Inflammatory macrophage treated with lipopolysaccharide for 4 hours (primary cell): ENCODE results near the gene CCNT2.
"Not testable (repeated sequence)": the region's sequence is repeated elsewhere in the genome, so short reads cannot be mapped to it uniquely, and the experiment has no call there.

Experiments
- DNase-seq: peaks from one replicate; pipeline ENCODE4 v3.0.0-alpha.2; 2020

Gene CCNT2

DNA sequence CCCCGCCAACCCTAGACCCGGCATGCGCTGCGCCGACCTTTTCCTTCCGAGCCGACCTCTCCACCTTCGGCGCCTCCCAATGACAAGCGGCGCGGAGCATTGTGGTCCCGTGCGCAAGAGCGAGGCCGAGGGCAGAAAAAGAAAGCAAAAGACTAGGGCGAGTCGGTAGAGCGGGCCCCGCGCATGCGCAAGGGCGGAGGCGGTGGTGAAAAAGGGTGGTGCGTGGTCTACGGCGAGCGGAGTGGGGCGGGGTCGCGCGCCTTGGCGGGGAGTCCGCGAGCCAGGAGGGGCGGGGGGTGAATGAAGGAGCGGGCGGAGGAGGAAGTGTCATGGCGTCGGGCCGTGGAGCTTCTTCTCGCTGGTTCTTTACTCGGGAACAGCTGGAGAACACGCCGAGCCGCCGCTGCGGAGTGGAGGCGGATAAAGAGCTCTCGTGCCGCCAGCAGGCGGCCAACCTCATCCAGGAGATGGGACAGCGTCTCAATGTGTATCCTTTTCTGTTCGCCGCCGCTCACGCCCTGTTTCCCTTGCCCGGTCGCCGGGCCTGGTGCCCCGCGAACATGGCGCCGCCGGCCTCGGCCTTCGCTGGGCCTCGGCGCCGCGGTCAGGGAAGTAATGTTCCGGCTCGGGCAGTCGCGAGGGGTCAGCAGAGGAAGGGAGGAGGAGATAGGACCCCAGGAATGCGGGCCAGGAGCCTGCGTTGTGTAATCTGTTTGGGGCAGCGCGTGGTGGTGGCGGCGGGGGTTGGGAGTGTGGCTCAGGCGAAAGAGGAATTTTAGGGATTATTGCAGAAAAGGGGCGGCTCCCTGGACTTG lies at the start of gene CCNT2:
CCNT2 (plus strand) TSS at position 297 of the 815 bp plus-strand sequence; CDS start at position 330, 33 bp downstream.
- DNase-seq = peak; percentile 100

DNA sequence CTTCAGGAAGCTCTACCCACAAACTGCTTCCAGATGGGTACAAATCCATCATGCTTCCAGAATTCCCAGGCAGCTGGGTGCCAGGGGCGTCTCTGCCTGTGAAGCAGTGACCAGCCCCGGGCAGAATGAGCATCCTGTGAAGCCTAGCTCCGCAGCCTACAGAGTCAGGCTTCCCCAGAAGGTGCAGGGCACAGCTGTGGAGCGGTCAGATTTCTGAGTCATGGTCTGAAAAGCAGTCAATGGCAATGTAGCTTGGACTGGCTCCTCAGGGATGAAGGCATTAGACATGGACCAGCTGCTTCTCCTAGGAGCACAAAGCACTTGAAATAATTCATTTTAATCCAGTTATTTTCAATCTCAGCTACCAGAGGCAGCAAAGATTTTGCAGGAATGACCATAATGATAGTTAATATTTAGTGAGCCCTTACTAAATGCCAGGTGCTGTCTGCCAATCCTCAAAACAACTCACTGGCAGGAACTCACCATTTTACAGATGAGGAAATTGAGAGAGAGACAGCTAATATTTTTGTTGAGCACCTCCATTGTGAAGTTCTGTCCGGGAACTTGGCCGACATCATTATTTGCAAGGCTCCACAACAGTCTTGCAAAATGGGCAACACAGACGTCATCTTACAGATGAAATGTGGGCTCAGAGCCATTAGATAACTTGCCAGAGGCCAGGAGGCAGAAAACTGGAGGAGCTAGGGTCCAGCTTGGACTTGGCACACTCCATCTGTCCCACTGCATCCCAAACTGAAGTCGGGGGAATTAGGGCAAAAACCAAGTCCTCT lies 48.5 kb upstream of the CCNT2 start:
- DNase-seq = no peak

- no peak for DNase-seq
These were observed 45.5 kb upstream of the CCNT2 start for GRCh38 chr2:134873152-134873551.

- no peak for DNase-seq
These were observed 43.3 kb upstream of the CCNT2 start for GRCh38 chr2:134875309-134875708.

GRCh38 chr2:134882773-134883172 lies 35.8 kb upstream of the CCNT2 start:
- no peak for DNase-seq

- DNase-seq = peak; percentile 21
These were observed 34.9 kb upstream of the CCNT2 start for GRCh38 chr2:134883552-134884293.

GRCh38 chr2:134884435-134884834 lies 34.2 kb upstream of the CCNT2 start:
- DNase-seq = no peak

DNA sequence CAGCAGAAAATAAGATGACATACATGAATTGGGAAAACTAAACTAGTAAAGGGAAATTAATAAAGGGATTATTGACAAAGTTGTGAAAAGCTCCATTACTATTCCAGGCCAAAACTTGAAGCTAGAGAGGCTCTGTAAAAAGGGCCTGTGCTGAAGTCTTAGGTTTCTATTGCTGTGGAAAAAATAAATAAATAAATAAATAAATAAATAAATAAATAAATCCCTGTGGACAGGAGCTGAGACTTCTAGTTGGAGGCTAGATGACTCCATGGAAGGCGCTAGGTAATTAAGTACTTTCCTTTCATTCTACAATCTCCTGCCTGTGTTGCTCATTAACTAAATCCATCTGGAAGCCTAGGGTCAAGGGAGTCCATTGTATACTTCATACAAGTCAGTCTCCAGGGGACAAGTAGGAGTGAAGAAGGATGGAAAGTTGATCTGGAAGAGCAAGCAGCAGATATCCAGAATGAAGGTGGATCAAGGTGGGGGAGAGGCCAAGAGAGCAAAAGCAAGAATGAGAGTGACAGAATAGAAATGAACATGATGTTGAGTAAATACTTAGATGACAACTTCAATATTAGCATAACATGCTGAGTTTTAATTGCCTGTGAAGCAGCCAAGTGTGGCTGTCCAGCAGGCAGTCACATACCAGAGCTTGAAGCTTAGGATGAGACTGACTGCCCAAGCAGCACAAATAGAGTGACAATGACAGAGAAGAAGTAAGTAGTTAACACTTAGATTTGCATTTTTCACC lies 26.2 kb upstream of the CCNT2 start:
- DNase-seq = no peak

DNA sequence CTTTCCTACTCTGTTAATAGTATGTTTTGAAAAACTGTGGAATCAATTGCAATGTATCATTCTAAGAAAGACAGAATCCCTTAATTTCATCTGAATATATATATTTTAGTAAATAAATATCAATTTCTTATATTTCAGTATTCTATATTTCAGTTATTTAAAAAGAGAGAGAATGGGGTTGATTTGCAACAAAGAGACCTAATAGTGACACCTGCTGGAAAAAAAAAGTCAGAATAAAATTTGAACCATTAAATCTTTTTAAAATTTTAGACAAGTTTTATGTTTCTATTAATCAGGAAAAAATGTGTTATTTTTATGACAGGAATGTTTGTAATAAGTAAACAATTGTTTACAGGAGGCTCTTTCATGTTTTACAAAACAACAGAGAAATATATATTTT lies 20.7 kb upstream of the CCNT2 start:
- peak; percentile 36 for DNase-seq

DNA sequence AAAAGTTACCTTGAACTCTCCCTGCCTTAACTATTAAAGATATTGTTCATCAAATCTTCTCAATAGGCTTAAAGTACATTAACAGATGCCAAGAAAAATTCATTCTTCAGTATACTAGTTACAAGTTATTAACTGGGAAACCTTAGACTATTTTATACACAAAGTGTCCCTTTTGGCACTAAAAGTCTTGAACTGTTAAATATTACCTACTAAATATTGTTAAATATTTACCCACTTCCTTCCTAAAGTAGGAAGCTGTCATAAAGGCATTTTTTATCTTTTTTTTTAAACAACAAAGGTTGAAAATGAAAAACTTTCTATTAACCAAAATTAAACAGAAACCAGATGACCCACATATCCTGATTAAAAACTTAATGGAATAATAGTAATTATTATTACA lies 19.4 kb upstream of the CCNT2 start:
- DNase-seq = no peak

DNA sequence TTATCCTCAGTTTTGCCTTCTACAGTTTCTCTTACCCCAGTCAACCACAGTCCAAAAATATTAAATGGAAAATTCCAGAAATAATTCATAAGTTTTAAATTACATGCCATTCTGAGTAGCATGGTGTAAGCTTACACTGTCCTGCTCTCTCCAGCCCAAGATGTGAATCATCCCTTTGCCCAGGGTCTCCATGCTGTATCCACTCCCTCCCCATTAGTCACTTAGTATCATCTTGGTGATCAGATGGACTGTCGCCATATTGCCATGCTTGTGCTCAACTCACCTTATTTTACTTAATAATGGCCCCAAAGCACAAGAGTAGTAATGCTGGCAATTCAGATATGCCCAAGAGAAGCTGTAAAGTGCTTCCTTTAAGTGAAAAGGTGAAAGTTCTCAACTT lies 18.5 kb upstream of the CCNT2 start:
- no peak for DNase-seq

GRCh38 chr2:134903701-134904100 lies 14.9 kb upstream of the CCNT2 start:
- DNase-seq = not testable (repeated sequence)

DNA sequence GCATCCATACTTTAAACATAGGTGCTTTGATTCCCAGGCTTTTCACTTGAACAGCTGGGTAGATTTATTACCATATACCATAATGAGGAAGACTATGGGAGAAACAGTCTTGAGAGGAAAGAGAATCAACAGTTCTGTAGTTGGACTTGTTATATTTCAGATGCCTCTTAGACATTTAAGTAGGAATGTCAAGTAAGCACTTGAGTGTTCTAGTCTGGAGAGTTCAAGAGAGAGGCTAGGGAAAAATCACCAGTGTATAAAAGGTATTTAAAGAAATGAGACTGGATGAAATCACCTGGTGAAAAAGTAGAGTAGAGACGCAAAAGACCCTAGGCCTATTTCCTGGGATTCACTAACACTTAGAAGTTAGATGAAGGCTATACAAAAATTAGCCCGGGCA lies 13.5 kb upstream of the CCNT2 start:
- DNase-seq = no peak

DNA sequence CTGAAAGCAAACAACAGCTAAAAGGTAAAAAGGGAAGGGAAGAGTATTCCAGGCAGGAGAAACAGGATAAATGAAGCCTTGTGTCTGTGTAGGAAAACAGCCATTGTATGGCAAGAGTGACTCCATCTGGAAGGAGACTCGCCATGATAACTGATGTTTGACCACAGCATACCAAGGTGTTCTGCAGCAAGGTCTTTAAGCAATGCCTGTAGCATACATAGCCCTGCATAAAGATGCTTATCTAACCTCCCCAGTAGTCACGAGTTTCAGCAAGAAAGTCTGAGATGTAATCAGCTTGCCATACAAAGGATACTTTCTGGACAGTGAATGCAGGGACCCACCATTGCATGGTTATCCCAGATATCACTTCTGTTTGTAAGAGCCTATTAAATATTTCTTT lies 11.9 kb upstream of the CCNT2 start:
- no peak for DNase-seq

GRCh38 chr2:134907441-134908116 lies 11.0 kb upstream of the CCNT2 start:
- not testable (repeated sequence) for DNase-seq

- DNase-seq = no peak
These were observed 7.7 kb upstream of the CCNT2 start for GRCh38 chr2:134910763-134911399.

DNA sequence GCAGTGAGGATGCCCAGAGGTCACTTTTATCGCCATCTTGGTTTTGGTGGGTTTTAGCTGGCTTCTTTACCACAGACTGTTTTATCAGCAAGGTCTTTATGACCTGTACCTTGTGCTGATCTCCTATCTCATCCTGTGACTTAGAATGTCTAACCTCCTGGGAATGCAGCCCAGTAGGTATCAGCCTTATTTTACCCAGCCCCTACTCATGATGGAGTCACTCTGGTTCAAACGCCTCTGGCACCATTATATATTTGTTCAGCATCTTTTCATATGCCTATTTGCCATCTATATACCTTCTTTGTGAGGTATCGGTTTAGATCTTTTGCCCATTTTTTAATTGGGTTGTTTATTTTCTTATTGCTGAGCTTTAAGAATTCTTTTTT lies 7.2 kb upstream of the CCNT2 start:
- no peak for DNase-seq

DNA sequence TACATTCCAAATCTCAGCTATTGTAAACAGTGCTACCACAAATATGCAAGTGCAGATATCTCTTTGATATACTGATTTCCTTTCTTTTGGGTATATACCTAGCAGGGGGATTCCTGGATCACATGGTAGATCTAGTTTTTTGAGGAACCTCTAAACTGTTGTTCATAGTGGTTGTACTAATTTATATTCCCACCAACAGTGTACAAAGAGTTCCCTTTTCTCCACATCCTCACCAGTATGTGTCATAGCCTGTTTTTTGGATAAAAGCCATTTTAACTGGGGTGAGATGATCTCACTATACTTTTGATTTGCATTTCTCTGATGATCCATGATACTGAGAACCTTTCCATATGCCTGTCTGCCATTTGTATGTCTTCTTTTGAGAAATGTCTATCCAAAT lies 6.3 kb upstream of the CCNT2 start:
- peak; percentile 82 for DNase-seq

- DNase-seq = no peak
These were observed 1.2 kb upstream of the CCNT2 start for GRCh38 chr2:134917360-134917865.

- DNase-seq = no peak
These were observed 615 bp upstream of the CCNT2 start for GRCh38 chr2:134917888-134918525.
